HG02759 (cell line): ENCODE measurements around the gene FMO2.
A peak's percentile ranks its signal among the peaks of the same experiment; 100 is the strongest.

Experiments used
- ATAC-seq: cut with Tn5 transposase; IDR thresholded peaks from one replicate; pipeline ENCODE4 v1.9.1; 2021; ENCODE audit warnings: mild to moderate bottlenecking, moderate library complexity; ENCODE audit not compliant: unreplicated experiment

FMO2 gene

DNA sequence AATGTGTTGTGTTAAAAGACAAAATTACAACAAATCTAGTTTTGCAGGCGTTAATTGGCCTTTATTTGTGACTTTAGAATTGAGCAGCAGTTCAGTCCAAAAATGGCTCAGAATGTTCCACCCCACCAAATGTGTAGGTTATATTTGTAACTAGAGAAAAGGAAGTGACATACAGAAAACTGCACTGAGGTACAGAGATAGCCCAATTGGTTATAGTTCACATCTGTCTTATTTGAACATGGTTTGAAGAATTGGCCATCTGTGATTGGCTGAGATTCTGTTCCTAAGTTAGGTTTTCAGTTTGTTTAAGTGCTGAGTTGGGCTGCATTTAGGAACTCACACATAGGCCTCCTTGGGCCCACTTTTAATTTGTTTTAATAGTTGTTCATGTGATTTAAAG, 12.0 kb upstream of the FMO2 start:
- ATAC-seq = no peak

- ATAC-seq = no peak
These were observed 10.4 kb upstream of the FMO2 start for GRCh38 chr1:171174560-171175294.

GRCh38 chr1:171177261-171177660, 7.8 kb upstream of the FMO2 start:
- ATAC-seq = no peak

DNA sequence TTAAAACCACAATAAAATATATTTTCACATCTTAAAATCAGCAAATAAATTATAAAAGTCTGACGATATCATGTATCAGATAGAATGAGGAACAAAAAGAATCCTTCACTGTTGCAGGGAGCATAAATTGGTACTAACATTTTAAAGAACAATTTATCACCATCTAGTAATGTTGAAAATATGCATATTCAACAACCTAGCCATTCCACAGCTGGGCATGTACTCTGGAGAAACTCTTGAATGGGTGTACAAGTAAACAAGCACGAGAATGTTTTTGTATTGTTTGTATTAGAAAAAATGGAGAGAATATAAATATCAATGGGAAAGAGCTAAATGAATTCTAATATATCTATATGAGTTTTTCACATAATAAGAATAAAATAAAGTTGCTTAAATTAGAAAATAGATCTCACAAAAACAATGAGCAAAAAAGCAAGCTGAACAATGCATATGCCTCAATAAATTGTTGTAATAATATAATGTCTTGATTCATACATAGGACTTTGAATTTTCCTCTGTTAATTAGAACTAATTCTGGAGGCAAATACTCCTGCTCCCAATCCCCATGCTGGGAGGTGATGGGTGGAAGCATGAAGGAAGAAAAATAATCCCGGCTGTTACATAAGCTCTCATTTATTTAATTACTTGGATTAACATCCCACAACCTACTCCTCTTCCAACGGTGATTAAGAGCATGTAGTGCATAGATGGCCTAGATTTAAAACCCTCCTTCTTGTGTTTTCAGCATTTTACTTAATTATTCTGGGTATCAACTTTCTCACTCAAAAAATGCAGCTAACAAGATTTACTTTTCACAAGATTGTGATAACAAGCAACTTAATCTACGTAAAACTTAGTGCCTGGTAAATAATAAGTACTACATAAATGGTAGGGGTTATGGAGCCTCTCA, 5.5 kb upstream of the FMO2 start:
- no peak for ATAC-seq

- ATAC-seq = no peak
These were observed 4.4 kb upstream of the FMO2 start for GRCh38 chr1:171180670-171181069.

GRCh38 chr1:171188388-171189266, 3.5 kb downstream of the FMO2 start:
- peak; percentile 77 for ATAC-seq

GRCh38 chr1:171191992-171192391, 6.9 kb downstream of the FMO2 start:
- ATAC-seq = no peak

GRCh38 chr1:171195767-171196166, 10.7 kb downstream of the FMO2 start:
- ATAC-seq = no peak

DNA sequence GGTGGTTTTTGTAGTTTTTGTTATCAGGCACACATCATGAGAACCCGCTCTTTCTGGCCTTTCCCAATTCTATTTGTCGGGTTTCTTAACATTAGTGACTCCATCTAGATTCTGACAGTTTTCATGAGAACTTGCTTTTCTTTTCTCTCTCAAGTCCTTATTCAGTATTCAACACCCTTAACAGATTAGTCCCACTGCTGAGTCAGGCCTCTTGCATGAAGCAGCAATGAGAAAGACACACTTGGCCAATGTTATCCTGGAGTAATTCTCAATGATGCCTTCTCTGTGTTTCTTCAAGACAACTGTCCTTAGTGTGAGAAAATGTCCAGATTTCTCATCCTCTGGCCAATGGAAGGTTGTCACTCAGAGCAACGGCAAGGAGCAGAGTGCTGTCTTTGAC, 11.3 kb downstream of the FMO2 start:
- no peak for ATAC-seq

DNA sequence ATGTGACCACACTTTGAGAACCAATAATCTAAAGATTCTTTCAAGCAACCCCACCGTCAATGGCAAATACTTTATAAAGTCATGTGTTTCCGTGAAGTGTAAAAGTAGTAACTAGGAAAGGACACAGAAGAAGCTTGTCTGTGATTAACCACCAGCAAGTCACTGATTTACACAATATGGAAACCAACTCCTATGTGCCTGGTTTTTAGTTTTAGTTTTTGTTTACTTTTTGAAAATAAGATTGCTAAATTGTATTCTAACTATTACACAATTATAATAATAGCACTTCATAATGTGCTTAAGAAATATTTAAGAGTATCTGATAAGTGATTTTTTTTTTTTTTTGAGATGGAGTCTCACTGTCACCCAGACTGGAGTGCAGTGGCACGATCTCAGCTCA, 13.0 kb downstream of the FMO2 start:
- no peak for ATAC-seq

DNA sequence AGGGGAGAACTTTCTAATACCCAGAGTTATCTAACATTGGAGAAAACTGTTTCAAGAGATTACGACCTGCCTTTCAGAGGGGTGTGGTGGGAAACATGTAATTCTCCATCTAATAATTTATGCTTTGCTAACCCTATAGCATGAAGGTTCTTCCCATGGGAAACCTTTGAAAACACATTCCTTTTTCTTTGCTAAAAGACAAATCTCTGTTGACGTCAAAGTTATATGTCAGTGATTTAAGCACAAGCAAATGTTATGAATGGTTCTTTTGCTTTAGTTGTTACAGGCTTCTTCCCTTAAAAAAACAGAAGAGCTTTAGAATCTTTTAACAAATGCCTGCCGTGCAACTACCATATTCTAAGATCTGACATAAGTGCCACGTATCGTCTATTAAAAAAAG, 19.2 kb downstream of the FMO2 start:
- no peak for ATAC-seq

- ATAC-seq = no peak
These were observed 21.3 kb downstream of the FMO2 start for GRCh38 chr1:171206204-171206977.

DNA sequence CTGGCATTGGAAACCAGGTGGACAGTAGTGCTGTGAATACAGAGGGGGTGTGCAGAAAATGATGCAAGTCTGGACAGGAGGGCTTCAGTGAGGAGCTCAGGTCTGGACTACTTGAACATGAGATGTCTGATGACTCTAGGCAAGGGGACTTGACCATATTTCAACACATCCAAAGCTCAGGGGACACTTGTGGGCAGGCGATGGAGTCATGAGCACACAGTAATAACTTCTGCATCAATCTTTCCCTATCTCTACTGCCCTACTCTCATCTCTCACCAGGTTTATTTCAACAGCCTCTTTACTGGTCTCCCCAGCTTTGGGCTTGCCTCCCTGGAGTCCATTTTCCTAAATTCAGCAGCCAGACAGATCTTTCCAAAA, 21.9 kb downstream of the FMO2 start:
- ATAC-seq = no peak

GRCh38 chr1:171207377-171207776, 22.3 kb downstream of the FMO2 start:
- ATAC-seq = no peak

DNA sequence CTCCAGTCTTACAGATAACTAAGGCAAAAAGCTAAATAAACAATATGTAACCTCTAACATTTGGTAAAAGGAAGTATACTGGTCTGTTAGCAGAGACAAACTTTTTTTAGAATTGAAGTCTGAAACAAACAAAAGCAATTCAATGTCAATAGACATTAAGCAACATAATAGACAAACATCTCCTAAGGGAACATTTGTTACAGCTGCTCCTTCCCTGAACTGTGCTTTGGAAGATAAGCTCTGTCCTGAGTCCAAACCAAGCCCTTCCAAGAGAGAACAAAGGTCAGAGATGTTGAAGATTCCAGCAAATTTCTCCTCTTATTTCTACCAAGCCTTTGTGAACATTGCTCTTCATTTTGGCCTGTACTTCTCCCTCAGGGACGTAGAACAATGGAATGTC, 25.3 kb downstream of the FMO2 start:
- no peak for ATAC-seq

DNA sequence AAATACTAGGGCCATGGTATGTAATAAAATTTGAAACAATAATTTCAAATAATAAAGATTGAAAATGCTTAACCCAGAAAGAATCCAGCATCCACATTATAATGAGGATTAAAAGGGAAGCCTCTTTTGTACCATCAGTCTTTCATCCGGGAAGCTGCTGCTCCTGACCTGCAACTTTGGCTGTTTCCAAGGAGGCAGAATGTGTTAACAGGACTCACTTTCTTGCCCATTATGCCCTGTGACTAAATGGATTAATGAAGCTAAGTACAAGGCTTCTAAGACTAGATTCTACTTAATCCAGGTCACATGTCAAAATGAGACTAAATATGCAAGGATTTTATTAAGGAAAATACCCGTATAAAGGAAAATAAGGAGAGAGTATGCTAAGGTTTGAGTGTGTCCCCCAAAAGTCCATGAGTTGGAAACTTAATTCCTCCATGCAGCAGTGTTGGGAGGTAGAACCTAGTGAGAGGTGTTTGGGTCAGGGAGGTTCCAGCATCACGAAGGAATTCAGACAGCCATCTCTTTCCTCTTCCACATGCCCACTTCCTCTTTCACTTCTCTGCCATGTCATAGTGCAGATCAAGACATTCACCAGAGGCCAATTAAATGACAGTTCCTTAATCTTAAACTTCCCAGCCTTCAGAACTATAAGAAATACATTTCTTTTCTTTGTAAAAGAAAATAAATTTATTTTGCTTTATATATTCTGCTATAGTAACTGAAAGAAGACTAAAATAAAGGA, 27.7 kb downstream of the FMO2 start:
- ATAC-seq = no peak

DNA sequence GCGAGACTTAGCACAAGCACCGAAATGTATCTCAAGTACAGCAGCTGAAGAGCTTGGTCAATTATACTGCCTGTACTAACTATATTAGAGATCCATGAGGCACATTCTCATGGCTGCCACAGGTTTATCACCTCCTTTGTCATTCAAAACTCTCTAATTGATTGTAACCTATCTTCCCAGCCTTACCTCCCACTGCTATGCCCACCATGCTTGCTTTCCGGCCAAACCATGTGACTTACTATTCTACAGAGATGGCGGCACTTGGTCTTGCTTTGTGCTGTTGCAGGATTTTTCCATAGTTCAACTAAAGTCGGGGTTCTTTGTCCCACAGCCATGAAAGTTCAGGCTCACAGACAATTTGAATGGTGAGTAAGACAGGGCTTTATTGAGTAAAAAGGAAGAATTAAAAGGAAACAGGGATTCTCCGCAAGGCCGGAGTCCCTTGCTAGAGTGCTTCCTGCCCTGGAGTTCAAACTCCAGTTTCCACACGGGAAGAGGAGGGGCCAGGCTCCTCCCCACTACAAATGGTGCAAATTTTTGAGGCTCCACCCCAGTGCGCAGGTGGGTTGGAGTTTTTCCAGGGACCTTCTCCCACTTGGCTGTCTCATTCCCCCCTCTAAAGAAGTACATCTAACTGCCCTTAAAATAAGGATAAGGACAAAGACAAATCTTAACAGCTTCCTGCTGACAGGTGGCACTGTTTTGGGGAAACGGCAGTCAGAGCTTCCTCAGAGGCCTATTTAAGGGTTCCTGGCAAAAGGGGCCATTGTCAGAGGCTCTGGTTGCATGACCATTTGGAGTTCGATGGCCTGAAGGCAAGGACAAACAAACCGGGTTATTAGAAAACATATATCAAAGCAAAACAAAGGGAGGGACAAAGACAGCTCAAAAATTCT, 28.7 kb downstream of the FMO2 start:
- no peak for ATAC-seq

DNA sequence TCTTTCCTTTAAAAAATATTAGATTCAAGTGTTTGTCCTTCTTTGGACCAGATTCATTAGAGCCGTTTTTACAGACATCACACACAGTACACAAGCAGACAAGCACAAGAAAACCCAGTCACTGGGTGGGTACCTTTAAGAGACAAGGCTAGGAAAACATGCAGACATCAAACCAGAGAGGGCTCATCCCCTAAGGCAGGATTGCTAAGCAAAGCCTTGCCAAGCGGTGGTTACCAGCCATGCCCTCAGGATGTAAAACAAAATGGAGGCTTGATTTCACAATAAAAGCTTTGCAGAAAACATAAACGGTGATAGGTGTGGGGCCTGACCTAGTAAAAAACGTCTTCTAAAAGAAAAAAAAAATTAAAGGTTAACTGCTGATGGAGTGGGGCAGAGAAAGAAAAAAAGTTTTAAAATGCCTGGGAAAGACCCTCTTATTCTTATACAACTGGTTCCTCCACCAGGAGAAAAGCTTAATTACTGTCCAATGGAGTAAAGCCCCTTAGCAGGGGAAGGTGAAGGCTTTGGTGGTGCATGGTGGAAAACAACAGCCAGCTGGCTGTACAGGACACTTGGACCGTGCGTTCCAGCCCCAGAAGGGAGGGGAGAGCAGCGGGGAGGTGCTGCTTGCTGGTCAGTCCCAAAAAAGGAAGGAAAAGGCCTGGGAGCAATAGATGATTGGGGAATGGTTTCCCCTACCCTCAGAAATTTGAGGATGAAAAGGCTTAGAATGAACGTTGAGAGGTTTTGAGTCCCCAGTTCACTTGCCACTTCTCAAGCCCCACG, 32.8 kb downstream of the FMO2 start:
- ATAC-seq = no peak
